Stimulated activated naive B cell treated with anti-CD40 and anti-IgM and Interleukin-4, amounts not matched to agents 10 μg/mL and 1 μg/mL and 100 μg/mL, for 72 hours (primary cell): Measurements from ENCODE around the gene RAD51AP2.
A peak's percentile ranks its signal among the peaks of the same experiment; 100 is the strongest.
"Not testable (repeated sequence)": the region's sequence is repeated elsewhere in the genome, so short reads cannot be mapped to it uniquely, and the experiment has no call there.

Experiments used
- ATAC-seq, 2 donors: fragments of 150-1000 bp; cut with Tn5 transposase; replicated peaks; 2 replicates each; pipeline ENCODE4 v1.10.0; 2021; ENCODE audit warnings: moderate library complexity in 1 of 2
- DNase-seq: peaks from one replicate; pipeline ENCODE4 v3.0.0; 2021
- H3K27ac Mint-ChIP-seq: one replicate; pipeline ENCODE4 v1.8.0; 2022; ENCODE audit warnings: mild to moderate bottlenecking, mixed read lengths
- H3K27me3 Mint-ChIP-seq, 2 donors: one replicate each; pipeline ENCODE4 v1.8.0; 2022; ENCODE audit warnings: mixed read lengths in 2 of 2
- H3K36me3 Mint-ChIP-seq, 2 donors: one replicate each; pipeline ENCODE4 v1.8.0; 2022; ENCODE audit warnings: mixed read lengths in 2 of 2, mild to moderate bottlenecking in 1 of 2
- H3K4me1 Mint-ChIP-seq, 2 donors: one replicate each; pipeline ENCODE4 v1.8.0; 2022; ENCODE audit warnings: mixed read lengths in 2 of 2, mild to moderate bottlenecking in 1 of 2
- H3K4me3 Mint-ChIP-seq, 2 donors: one replicate each; pipeline ENCODE4 v1.8.0; 2022; ENCODE audit warnings: mild to moderate bottlenecking in 2 of 2, mixed read lengths in 2 of 2, moderate library complexity in 1 of 2
- H3K9me3 Mint-ChIP-seq, 2 donors: one replicate each; pipeline ENCODE4 v1.8.0; 2022; ENCODE audit warnings: mixed read lengths in 2 of 2, mild to moderate bottlenecking in 1 of 2

The RAD51AP2 gene

DNA sequence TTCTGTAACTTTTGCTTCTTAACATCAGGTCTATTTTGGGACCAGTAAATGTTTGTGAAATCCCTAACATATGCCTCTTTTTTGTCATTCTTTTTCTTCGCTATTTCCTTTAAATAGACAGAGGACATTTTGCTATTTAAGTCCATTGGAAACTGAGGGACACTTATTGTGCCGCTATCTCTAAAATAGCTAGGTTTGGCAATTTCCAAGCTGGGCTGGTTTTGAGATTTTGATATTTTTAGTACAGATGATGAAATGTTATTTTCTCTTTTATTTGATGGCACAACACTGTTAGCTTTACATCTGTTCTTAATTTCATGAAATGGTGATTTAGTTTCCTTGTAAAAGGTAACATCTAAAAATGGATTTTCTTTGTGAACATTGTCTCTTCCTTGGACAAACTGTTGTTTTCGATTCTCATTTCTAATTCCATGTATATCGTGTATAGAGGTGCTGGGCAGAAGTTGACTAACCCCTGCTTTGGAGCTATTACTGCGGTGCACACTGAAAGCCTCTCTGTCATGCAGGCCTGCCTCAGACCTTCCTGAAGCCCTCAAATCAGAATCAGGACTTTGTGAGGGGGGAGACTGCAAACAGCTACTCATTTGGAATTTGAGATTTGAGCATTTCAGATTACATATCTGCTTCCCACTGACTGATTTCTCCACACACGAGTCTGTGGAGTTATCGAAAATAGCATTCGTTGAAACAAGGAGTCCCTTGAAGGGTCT, 594 bp downstream of the RAD51AP2 start:
- H3K36me3 Mint-ChIP-seq: no peaks in the 10 kb centered on the region
- ATAC-seq (no peak), DNase-seq (no peak)
- H3K4me3 Mint-ChIP-seq: peak overlapping the region; percentile 72 to 73
- peaks cover 0 to 1% of the 10 kb centered on the region in 2 donors for H3K9me3 Mint-ChIP-seq
- H3K27ac Mint-ChIP-seq: peak overlapping the region; percentile 89
- peaks cover 11 to 23% of the 10 kb centered on the region in 2 donors for H3K4me1 Mint-ChIP-seq
- H3K27me3 Mint-ChIP-seq: peaks cover 36 to 38% of the 10 kb centered on the region in 2 donors

DNA sequence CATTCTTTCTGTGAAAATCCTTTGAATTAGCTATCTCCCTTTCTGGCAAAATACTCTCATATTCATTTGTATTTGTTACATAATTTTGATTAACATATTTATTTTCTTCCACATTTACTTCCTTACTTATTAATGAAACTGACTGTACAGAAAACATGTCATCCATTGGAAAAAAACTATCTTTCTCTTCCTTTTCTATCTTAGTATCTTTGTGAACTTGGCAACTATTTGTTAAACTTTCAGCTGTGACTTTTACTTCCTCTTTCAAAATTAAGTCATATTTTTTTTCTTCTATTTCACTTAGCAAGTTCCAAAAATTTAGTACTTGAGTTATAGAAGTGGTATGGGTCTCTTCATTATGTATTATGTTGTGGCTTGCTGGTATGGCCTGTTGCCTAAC, 2.6 kb downstream of the RAD51AP2 start:
- Mint-ChIP-seq H3K9me3 (peaks cover 0 to 1% of the 10 kb centered on the region in 2 donors), H3K27ac (no peak overlapping the region), H3K4me1 (peaks cover 11 to 23% of the 10 kb centered on the region in 2 donors), H3K27me3 (peaks cover 25 to 26% of the 10 kb centered on the region in 2 donors), H3K36me3 (no peaks in the 10 kb centered on the region), H3K4me3 (no peak overlapping the region)
- no peak for ATAC-seq
- DNase-seq: no peak

DNA sequence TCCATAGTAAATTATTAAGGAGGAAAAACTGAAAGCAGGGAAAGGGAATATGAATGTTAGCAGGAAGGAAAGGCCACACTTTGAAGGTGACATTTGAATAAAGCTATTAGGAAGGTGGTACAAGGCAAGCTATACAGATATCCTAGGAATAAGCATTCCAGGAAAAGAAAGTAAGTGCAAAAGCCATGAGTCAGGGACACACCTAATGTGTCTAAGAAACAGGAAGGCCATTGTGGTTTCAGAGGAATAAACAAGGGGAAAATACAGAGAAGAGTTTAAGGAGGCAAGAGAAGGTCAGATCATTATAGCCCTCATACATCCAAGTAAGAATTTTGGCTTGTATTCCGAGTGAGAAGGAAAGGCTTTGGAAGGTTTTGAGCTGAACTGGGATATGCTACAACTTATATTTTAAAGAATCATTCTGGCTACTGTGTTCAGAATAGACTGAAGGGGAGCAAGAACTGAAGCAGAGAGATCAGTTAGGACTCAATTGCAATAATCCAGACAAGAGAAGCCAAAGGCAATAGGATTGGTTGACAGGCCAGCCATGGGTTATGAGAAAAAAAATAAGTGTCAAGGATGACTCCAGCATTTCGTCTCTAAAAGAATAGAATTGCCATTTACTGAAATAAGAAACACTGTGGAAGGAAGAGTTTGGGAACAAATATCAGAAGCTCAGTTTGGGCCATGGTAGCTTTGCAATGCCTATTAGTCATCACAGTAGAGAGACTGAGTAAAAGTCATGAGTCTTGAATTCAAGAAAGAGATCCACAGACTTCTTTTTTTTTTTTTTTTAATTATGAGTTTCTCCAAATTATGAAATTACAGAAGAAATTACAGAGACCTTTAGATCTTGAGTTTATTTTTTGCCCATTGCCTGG, 11.3 kb downstream of the RAD51AP2 start:
- DNase-seq (no peak), ATAC-seq (no peak)
- Mint-ChIP-seq H3K27me3 (peaks cover 19 to 21% of the 10 kb centered on the region in 2 donors), H3K4me3 (no peak overlapping the region), H3K9me3 (no peaks in the 10 kb centered on the region), H3K36me3 (no peaks in the 10 kb centered on the region), H3K27ac (no peak overlapping the region), H3K4me1 (no peaks in the 10 kb centered on the region)

DNA sequence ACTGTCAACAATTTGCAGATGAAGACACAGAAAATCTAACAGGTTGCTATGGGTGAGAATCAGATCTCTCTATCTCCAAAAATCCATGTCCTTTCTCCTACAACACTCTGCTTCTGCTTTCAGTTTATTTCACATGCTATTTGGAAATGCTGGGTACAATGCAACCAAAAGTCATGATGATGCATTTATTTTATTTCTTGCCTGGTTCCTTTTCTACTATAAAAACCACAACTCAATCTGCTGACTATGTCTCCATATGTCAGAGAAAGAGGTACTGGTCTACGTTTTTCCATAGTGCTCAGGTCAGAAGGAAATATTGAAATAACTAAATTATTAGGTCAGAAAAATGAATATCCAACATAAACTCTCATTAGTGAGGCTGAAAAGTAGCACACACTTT, 20.5 kb downstream of the RAD51AP2 start:
- no peaks in the 10 kb centered on the region for H3K4me1 Mint-ChIP-seq
- peaks cover 0 to 5% of the 10 kb centered on the region in 2 donors for H3K27me3 Mint-ChIP-seq
- DNase-seq: no peak
- no peaks in the 10 kb centered on the region for H3K9me3 Mint-ChIP-seq
- ATAC-seq: no peak
- no peaks in the 10 kb centered on the region for H3K36me3 Mint-ChIP-seq
- no peak overlapping the region for H3K4me3 Mint-ChIP-seq
- H3K27ac Mint-ChIP-seq: no peak overlapping the region

DNA sequence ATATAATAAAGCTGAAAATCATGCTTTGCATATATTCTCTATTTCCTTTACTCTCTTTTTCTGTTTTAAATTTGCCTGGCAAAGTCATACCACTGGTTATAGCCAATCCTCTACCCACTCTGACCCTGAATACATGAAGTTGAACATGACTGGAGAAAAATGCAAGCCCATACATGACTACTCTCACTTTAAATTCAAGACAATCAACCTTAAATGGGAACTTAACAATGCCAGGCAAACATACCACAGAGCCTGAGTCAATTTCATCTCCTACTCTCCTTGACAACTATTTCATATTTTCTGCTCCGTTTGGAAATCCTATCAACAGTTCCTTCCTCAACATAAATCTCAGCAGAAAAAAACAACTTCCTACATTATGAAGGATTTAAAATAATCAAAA, 22.6 kb downstream of the RAD51AP2 start:
- Mint-ChIP-seq H3K36me3 (no peaks in the 10 kb centered on the region), H3K27ac (no peak overlapping the region), H3K4me3 (no peak overlapping the region), H3K4me1 (no peaks in the 10 kb centered on the region), H3K9me3 (no peaks in the 10 kb centered on the region), H3K27me3 (no peaks in the 10 kb centered on the region)
- DNase-seq (no peak), ATAC-seq (no peak)

DNA sequence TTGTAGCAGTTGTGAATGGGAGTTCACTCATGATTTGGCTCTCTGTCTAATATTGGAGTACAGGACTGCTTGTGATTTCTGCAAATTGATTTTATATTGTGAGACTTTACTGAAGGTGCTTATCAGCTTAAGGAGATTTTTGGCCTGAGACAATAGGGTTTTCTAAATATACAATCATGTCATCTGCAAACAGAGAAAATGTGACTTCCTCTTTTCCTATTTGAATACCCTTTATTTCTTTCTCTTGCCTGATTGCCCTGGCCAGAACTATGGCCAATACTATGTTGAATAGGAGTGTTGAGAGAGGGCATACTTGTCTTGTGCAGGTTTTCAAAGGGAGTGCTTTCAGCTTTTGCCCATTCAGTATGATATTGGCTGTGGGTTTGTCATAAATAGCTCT, 28.1 kb downstream of the RAD51AP2 start:
- ATAC-seq, H3K4me3 Mint-ChIP-seq, H3K27me3 Mint-ChIP-seq, H3K9me3 Mint-ChIP-seq, H3K27ac Mint-ChIP-seq, H3K36me3 Mint-ChIP-seq, H3K4me1 Mint-ChIP-seq, DNase-seq: not testable (repeated sequence)

DNA sequence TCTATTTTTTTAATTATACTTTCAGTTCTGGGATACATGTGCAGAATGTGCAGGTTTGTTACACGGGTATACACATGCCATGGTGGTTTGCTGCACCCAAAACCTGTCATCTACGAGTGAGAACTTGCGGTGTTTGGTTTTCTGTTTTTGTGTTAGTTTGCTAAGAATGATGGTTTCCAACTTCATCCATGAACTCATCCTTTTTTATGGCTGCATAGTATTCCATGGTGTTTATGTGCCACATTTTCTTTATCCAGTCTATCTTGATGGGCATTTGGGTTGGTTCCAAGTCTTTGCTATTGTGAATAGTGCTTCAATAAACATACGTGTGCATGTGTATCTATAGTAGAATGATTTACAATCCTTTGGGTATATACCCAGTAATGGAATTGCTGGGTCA, 29.6 kb downstream of the RAD51AP2 start:
- not testable (repeated sequence) for H3K4me3 Mint-ChIP-seq, H3K9me3 Mint-ChIP-seq, DNase-seq, H3K36me3 Mint-ChIP-seq, ATAC-seq, H3K27ac Mint-ChIP-seq, H3K27me3 Mint-ChIP-seq, H3K4me1 Mint-ChIP-seq

DNA sequence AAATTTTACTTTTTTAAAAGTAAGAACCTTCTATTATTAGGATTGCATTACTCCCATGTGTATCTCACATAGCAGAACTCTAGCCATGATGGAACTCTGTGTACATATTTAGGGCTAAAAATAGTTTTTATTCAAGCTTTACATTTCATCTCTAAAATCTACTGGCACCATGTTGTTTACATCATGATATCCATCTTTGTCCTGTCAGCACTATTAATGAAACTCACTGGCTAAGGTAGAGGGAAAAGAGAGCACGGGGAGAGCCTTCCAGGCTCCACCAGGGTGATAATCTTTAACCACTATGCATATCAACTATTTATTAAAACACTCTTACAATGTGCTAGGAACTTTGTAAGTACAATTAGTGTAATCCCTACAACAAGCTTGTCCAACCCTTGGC, 34.7 kb downstream of the RAD51AP2 start:
- no peaks in the 10 kb centered on the region for H3K4me1 Mint-ChIP-seq

DNA sequence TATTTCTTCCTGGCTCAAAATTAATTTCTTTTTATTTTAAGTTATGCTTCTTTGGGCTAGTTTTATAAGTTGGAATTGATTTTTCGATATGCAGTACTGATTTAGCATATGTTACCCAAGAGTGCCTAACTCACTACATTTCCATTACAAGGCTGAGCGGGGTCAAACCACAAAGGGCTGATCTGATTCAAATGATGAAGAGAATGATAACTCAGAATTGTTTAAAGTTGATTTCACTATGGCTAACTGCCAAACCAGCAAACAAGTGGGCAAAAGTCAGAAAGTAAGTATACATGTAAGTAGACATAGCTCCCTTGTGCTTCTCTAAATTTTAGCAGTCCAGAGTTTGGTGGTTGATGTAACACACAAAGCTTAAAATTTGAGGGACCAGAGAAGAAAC, 35.6 kb downstream of the RAD51AP2 start:
- H3K4me3 Mint-ChIP-seq: no peak overlapping the region
- H3K4me1 Mint-ChIP-seq: no peaks in the 10 kb centered on the region
- no peaks in the 10 kb centered on the region for H3K9me3 Mint-ChIP-seq
- DNase-seq: no peak
- H3K27me3 Mint-ChIP-seq: peaks cover under 1 to 1% of the 10 kb centered on the region in 2 donors
- no peak overlapping the region for H3K27ac Mint-ChIP-seq
- no peaks in the 10 kb centered on the region for H3K36me3 Mint-ChIP-seq
- no peak for ATAC-seq

More for the DNA sequence above, 34.7 kb downstream of the RAD51AP2 start:
- ATAC-seq (no peak), DNase-seq (no peak)
- no peaks in the 10 kb centered on the region for H3K27me3 Mint-ChIP-seq
- H3K4me3 Mint-ChIP-seq: no peak overlapping the region
- H3K9me3 Mint-ChIP-seq: no peaks in the 10 kb centered on the region
- no peak overlapping the region for H3K27ac Mint-ChIP-seq
- no peaks in the 10 kb centered on the region for H3K36me3 Mint-ChIP-seq

DNA sequence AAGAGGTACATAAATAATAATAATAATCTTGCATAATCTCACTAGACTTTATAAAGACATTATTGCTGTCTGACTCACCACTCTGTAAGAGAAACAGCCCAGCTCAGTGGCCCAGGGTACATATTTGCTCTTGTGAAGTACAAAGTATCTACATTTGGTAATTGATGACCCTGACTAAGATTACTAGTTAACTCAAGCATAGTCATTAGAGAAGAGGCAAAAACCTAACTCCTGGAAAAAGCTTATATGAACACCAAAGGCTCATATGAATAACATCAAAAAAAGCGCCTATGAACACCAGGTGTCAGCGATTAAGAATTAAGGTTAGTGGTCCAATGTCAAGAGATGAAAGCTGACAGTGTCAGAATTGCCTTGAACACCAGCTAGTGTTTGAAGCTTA, 38.4 kb downstream of the RAD51AP2 start:
- Mint-ChIP-seq H3K36me3 (no peaks in the 10 kb centered on the region), H3K27me3 (peaks cover 8 to 10% of the 10 kb centered on the region in 2 donors), H3K9me3 (no peaks in the 10 kb centered on the region), H3K4me1 (no peaks in the 10 kb centered on the region), H3K4me3 (no peak overlapping the region), H3K27ac (no peak overlapping the region)
- ATAC-seq: no peak
- DNase-seq: no peak

DNA sequence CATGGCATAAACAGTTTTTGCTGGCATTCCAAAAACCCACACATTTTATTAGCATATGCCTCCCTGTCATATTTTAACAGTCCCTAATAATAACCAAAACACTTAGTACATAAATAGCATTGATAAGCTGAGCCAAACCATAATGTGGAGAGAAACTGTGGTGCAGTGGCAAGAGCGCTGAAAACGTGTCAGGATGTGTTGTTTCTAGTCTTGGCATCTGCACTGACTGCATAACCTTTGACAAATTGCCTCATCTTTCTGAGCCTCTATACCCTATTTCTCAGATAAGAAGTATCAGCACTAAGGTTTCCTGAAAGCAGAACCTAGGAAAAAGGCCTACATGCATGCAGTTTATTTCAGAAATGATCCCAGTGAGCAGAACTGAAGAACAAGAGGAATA, 41.4 kb downstream of the RAD51AP2 start:
- H3K27ac Mint-ChIP-seq: no peak overlapping the region
- H3K27me3 Mint-ChIP-seq: peaks cover 8 to 14% of the 10 kb centered on the region in 2 donors
- no peak overlapping the region for H3K4me3 Mint-ChIP-seq
- ATAC-seq (no peak), DNase-seq (no peak)
- no peaks in the 10 kb centered on the region for H3K9me3 Mint-ChIP-seq
- no peaks in the 10 kb centered on the region for H3K36me3 Mint-ChIP-seq
- H3K4me1 Mint-ChIP-seq: no peaks in the 10 kb centered on the region

DNA sequence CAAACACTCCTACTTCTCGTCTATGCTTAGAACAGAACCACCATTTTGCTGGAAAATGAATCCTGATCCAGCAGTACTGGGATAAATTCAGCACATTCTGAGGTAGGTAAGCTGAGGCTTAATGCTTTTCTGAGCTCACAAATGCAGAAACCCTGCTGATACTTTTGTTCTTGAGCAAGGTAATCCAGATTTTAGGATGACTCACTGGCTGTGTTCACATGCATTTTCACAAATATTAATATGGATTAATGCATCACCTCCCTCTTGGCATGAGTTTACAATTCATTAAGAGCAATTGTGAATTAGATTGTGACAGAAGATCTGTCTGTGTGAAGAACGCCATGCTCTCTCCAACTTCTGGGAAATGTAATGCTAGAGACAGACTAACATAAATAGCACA, 42.2 kb downstream of the RAD51AP2 start:
- Mint-ChIP-seq H3K9me3 (no peaks in the 10 kb centered on the region), H3K4me3 (no peak overlapping the region), H3K4me1 (no peaks in the 10 kb centered on the region), H3K36me3 (no peaks in the 10 kb centered on the region), H3K27ac (no peak overlapping the region), H3K27me3 (peaks cover 8 to 14% of the 10 kb centered on the region in 2 donors)
- ATAC-seq: no peak
- no peak for DNase-seq

DNA sequence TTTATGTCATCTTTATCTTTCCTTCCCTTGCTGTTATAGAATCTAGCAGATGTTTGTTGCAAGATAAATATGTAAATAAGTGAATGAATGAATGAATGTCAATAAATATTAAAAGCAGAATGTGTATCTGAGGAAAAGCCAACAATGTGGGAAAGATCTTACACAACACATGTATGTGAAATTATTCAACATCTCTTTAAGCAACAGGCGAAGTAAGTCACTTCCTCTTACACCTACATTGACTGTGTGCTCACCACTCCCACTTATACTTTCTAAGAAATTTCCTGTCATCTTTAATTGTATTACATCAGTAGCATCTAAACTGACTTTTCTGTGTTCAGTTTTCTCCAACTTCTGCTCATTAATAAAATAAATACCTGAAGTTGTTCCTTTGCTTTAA, 43.0 kb downstream of the RAD51AP2 start:
- H3K27me3 Mint-ChIP-seq: peaks cover 8 to 14% of the 10 kb centered on the region in 2 donors
- peaks cover 5 to 6% of the 10 kb centered on the region in 2 donors for H3K9me3 Mint-ChIP-seq
- no peak overlapping the region for H3K27ac Mint-ChIP-seq
- no peak overlapping the region for H3K4me3 Mint-ChIP-seq
- no peak for DNase-seq
- H3K4me1 Mint-ChIP-seq: no peaks in the 10 kb centered on the region
- peaks cover 2 to 6% of the 10 kb centered on the region in 2 donors for H3K36me3 Mint-ChIP-seq
- ATAC-seq: no peak

DNA sequence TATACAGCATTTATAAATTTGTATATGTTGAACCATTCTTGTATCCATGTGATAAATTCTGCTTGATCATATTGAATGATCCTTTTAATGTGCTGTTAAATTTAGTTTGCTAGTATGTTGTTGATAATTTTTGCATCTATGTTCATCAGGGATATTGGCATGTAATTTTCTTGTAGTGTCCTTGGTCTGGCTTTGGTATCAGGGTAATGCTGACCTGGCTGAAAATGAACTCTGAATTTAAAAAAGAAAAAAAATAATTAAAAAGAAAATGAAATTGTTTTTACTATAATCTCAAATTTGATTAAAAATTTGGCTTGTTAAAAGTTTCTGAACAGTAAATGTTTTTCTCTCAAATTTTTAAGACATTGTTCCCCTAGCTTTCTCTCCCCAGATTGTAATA, 46.3 kb downstream of the RAD51AP2 start:
- H3K4me3 Mint-ChIP-seq: no peak overlapping the region
- no peak overlapping the region for H3K27ac Mint-ChIP-seq
- peaks cover under 1 to 6% of the 10 kb centered on the region in 2 donors for H3K27me3 Mint-ChIP-seq
- peaks cover 17 to 26% of the 10 kb centered on the region in 2 donors for H3K9me3 Mint-ChIP-seq
- DNase-seq: no peak
- H3K4me1 Mint-ChIP-seq: no peaks in the 10 kb centered on the region
- ATAC-seq: no peak
- H3K36me3 Mint-ChIP-seq: peaks cover 2 to 7% of the 10 kb centered on the region in 2 donors
